Stimulated activated naive B cell treated with anti-CD40 and anti-IgM and Interleukin-4, amounts not matched to agents 10 μg/mL and 1 μg/mL and 100 μg/mL, for 72 hours (primary cell): ENCODE results near the gene TAP2.

ENCODE experiments used
- ATAC-seq, 2 donors: fragments of 150-1000 bp; cut with Tn5 transposase; replicated peaks; 2 replicates each; pipeline ENCODE4 v1.10.0; 2021; ENCODE audit warnings: moderate library complexity in 1 of 2
- DNase-seq: peaks from one replicate; pipeline ENCODE4 v3.0.0; 2021
- H3K27ac Mint-ChIP-seq: one replicate; pipeline ENCODE4 v1.8.0; 2022; ENCODE audit warnings: mild to moderate bottlenecking, mixed read lengths
- H3K27me3 Mint-ChIP-seq, 2 donors: one replicate each; pipeline ENCODE4 v1.8.0; 2022; ENCODE audit warnings: mixed read lengths in 2 of 2
- H3K36me3 Mint-ChIP-seq, 2 donors: one replicate each; pipeline ENCODE4 v1.8.0; 2022; ENCODE audit warnings: mixed read lengths in 2 of 2, mild to moderate bottlenecking in 1 of 2
- H3K4me1 Mint-ChIP-seq, 2 donors: one replicate each; pipeline ENCODE4 v1.8.0; 2022; ENCODE audit warnings: mixed read lengths in 2 of 2, mild to moderate bottlenecking in 1 of 2
- H3K4me3 Mint-ChIP-seq, 2 donors: one replicate each; pipeline ENCODE4 v1.8.0; 2022; ENCODE audit warnings: mild to moderate bottlenecking in 2 of 2, mixed read lengths in 2 of 2, moderate library complexity in 1 of 2
- H3K9me3 Mint-ChIP-seq, 2 donors: one replicate each; pipeline ENCODE4 v1.8.0; 2022; ENCODE audit warnings: mixed read lengths in 2 of 2, mild to moderate bottlenecking in 1 of 2

Gene TAP2

DNA sequence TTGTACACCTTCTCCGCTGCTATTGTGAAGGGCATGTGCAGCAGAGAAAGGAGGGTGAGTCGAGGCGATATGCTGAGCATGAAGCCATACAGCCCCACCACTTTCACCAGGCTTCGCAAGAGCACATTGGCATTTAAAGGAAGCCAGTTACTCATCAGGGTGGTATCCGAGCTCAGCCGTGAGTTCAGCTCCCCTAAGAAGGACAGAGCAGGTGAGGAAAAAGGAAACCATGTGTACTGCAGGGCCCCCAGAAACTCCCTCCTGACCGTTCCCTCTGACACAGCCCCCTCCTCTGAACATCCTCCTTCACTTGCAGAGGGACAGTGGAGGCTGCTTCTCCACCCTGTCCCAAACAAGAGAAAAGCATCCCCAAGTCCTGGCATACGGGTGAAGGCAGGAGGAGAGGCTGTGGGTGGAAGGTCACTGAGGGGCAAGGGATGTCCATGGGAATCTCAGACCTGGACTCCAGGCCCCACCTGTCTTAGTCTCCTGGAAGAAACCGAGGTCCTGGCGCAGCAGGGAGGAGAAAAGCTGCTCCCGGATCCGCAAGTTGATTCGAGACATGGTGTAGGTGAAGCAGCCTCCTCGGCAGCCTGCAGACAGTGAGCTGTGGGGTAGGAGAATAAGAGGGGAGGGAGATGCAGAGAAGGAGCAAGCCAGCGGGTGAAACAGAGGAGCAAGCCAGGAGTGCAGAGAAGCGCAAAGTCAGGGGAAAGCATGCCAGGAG lies 3.2 kb downstream of the TAP2 start:
- Mint-ChIP-seq H3K4me1 (peaks cover 54 to 88% of the 10 kb centered on the region in 2 donors), H3K9me3 (peaks cover 0 to 6% of the 10 kb centered on the region in 2 donors), H3K27ac (peak overlapping the region; percentile 0), H3K36me3 (peaks cover 56 to 75% of the 10 kb centered on the region in 2 donors), H3K4me3 (peak overlapping the region; percentile 6 to 18), H3K27me3 (no peaks in the 10 kb centered on the region)
- ATAC-seq (no peak), DNase-seq (no peak)

- Mint-ChIP-seq H3K4me3 (no peak overlapping the region), H3K27me3 (no peaks in the 10 kb centered on the region), H3K27ac (peak overlapping the region; percentile 4), H3K9me3 (peaks cover 0 to 6% of the 10 kb centered on the region in 2 donors), H3K36me3 (peaks cover 64 to 87% of the 10 kb centered on the region in 2 donors), H3K4me1 (peaks cover 56 to 89% of the 10 kb centered on the region in 2 donors)
- ATAC-seq, result no peak
- no peak for DNase-seq
These were observed 4.9 kb downstream of the TAP2 start for GRCh38 chr6:32833664-32834063.

DNA sequence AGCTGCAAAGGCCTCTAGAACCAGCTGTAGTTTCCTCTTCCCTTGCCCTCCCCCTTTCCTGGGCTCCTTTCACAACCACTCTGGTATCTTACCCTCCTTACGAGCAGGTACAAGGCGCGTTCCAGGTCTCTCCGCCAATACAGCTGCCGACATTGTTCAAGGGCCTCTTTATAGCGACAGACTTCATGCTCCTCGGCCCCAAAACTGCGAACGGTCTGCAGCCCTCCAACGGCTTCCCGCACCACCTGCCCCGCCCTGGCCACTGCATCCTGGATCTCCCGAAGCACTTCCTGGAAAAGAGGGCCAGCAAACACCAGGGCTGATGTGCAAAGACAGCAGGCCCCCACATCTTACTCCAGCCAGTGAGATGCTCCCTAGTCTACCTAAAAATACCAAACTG lies 6.0 kb downstream of the TAP2 start:
- no peak for ATAC-seq
- peaks cover 68 to 93% of the 10 kb centered on the region in 2 donors for H3K36me3 Mint-ChIP-seq
- DNase-seq, result no peak
- no peaks in the 10 kb centered on the region for H3K27me3 Mint-ChIP-seq
- peaks cover 60 to 88% of the 10 kb centered on the region in 2 donors for H3K4me1 Mint-ChIP-seq
- peak overlapping the region; percentile 51 for H3K27ac Mint-ChIP-seq
- peaks cover 0 to 6% of the 10 kb centered on the region in 2 donors for H3K9me3 Mint-ChIP-seq
- no peak overlapping the region for H3K4me3 Mint-ChIP-seq

DNA sequence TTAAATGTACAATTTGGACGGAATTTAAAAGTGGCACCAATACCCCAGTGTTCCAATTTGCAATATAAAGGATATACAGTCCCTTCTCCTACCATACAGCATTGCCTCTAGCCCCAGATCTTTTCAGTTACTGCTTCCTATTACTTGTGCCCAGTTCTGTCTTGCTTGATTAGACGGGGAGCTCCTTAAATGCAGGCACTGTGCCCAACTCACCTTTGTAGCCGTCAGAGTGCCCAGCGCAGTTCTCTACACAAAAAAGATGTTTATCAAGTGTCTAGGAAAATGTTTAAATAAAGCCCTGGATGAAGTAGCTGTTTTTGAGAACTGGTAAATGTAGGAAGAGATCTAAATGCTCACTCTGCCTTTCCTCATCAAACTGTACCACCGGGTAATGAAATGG lies 7.6 kb downstream of the TAP2 start:
- DNase-seq (no peak), ATAC-seq (no peak)
- peaks cover 62 to 87% of the 10 kb centered on the region in 2 donors for H3K36me3 Mint-ChIP-seq
- no peaks in the 10 kb centered on the region for H3K27me3 Mint-ChIP-seq
- H3K27ac Mint-ChIP-seq, result no peak overlapping the region
- H3K4me1 Mint-ChIP-seq, result peaks cover 54 to 83% of the 10 kb centered on the region in 2 donors
- no peak overlapping the region for H3K4me3 Mint-ChIP-seq
- H3K9me3 Mint-ChIP-seq, result peaks cover 0 to 6% of the 10 kb centered on the region in 2 donors

DNA sequence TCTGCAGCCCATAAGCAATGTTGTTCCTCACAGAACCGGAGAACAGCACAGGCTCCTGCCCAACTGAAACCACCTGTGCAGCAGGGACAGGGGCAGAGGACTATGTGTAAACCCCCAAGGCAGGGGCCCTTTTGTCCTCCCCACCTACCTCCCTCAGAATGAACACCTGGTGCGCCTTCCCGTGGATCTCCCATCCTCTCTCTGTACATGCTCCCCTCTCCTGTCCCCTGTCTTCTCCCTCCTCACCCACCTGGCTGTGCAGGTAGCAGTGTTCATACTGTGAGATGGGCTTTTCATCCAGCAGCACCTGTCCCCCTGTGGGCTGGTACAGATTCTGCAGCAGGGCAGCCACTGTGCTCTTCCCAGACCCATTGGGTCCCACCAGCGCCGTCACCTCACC lies 8.5 kb downstream of the TAP2 start:
- H3K4me1 Mint-ChIP-seq, result peaks cover 45 to 74% of the 10 kb centered on the region in 2 donors
- H3K36me3 Mint-ChIP-seq, result peaks cover 55 to 78% of the 10 kb centered on the region in 2 donors
- no peak overlapping the region for H3K4me3 Mint-ChIP-seq
- DNase-seq (no peak), ATAC-seq (no peak)
- H3K9me3 Mint-ChIP-seq, result peaks cover 0 to 6% of the 10 kb centered on the region in 2 donors
- H3K27me3 Mint-ChIP-seq, result no peaks in the 10 kb centered on the region
- no peak overlapping the region for H3K27ac Mint-ChIP-seq

- peaks cover 49 to 72% of the 10 kb centered on the region in 2 donors for H3K36me3 Mint-ChIP-seq
- H3K4me3 Mint-ChIP-seq, result no peak overlapping the region
- H3K27me3 Mint-ChIP-seq, result no peaks in the 10 kb centered on the region
- peak overlapping the region; percentile 77 for H3K27ac Mint-ChIP-seq
- DNase-seq (no peak), ATAC-seq (no peak)
- peaks cover 41 to 69% of the 10 kb centered on the region in 2 donors for H3K4me1 Mint-ChIP-seq
- peaks cover 0 to 6% of the 10 kb centered on the region in 2 donors for H3K9me3 Mint-ChIP-seq
These were observed 9.0 kb downstream of the TAP2 start for GRCh38 chr6:32829495-32829894.

GRCh38 chr6:32827025-32827424 lies 11.5 kb downstream of the TAP2 start:
- H3K4me1 Mint-ChIP-seq, result peaks cover 29 to 45% of the 10 kb centered on the region in 2 donors
- DNase-seq (no peak), ATAC-seq (no peak)
- H3K9me3 Mint-ChIP-seq, result no peaks in the 10 kb centered on the region
- peak overlapping the region; percentile 25 for H3K27ac Mint-ChIP-seq
- H3K27me3 Mint-ChIP-seq, result no peaks in the 10 kb centered on the region
- H3K4me3 Mint-ChIP-seq, result no peak overlapping the region
- peaks cover 28 to 48% of the 10 kb centered on the region in 2 donors for H3K36me3 Mint-ChIP-seq

GRCh38 chr6:32825966-32826365 lies 12.6 kb downstream of the TAP2 start:
- no peak for ATAC-seq
- Mint-ChIP-seq H3K27ac (no peak overlapping the region), H3K9me3 (no peaks in the 10 kb centered on the region), H3K27me3 (no peaks in the 10 kb centered on the region), H3K4me3 (no peak overlapping the region), H3K36me3 (peaks cover 24 to 38% of the 10 kb centered on the region in 2 donors), H3K4me1 (peaks cover 34 to 45% of the 10 kb centered on the region in 2 donors)
- no peak for DNase-seq

- DNase-seq (no peak), ATAC-seq (peak in 1 of 2 donors; percentile 6)
- H3K27ac Mint-ChIP-seq, result peak overlapping the region; percentile 79
- no peaks in the 10 kb centered on the region for H3K27me3 Mint-ChIP-seq
- H3K36me3 Mint-ChIP-seq, result peaks cover 10 to 14% of the 10 kb centered on the region in 2 donors
- peaks cover 0 to 4% of the 10 kb centered on the region in 2 donors for H3K9me3 Mint-ChIP-seq
- peaks cover 53 to 74% of the 10 kb centered on the region in 2 donors for H3K4me1 Mint-ChIP-seq
- H3K4me3 Mint-ChIP-seq, result no peak overlapping the region
These were observed 18.8 kb downstream of the TAP2 start for GRCh38 chr6:32819729-32820128.

- peaks cover 61 to 82% of the 10 kb centered on the region in 2 donors for H3K4me1 Mint-ChIP-seq
- DNase-seq (no peak), ATAC-seq (peak; percentile 42 to 55)
- H3K27me3 Mint-ChIP-seq, result no peaks in the 10 kb centered on the region
- H3K4me3 Mint-ChIP-seq, result peak overlapping the region; percentile 0 to 37
- peak overlapping the region; percentile 87 for H3K27ac Mint-ChIP-seq
- H3K9me3 Mint-ChIP-seq, result peaks cover 0 to 4% of the 10 kb centered on the region in 2 donors
- peaks cover 15 to 20% of the 10 kb centered on the region in 2 donors for H3K36me3 Mint-ChIP-seq
These were observed 19.7 kb downstream of the TAP2 start for GRCh38 chr6:32818867-32819266.

- DNase-seq (no peak), ATAC-seq (peak; percentile 66 to 67)
- Mint-ChIP-seq H3K4me1 (peaks cover 76 to 97% of the 10 kb centered on the region in 2 donors), H3K9me3 (peaks cover 0 to 4% of the 10 kb centered on the region in 2 donors), H3K27ac (peak within 1 kb of the TSS; percentile 97), H3K27me3 (no peaks in the 10 kb centered on the region), H3K4me3 (peak within 1 kb of the TSS; percentile 82 to 90), H3K36me3 (peaks cover 21 to 34% of the 10 kb centered on the region in 2 donors)
These were observed 21.8 kb downstream of the TAP2 start, which contains the start of gene HLA-DOB for GRCh38 chr6:32816746-32817204. HLA-DOB (minus strand) TSS chr6:32817002; CDS start chr6:32816951, 51 bp downstream.

- H3K36me3 Mint-ChIP-seq, result peaks cover 23 to 38% of the 10 kb centered on the region in 2 donors
- no peaks in the 10 kb centered on the region for H3K27me3 Mint-ChIP-seq
- H3K4me1 Mint-ChIP-seq, result peaks cover 74 to 95% of the 10 kb centered on the region in 2 donors
- DNase-seq, result no peak
- ATAC-seq, result peak; percentile 69 to 80
- H3K27ac Mint-ChIP-seq, result peak overlapping the region; percentile 97
- H3K9me3 Mint-ChIP-seq, result peaks cover 0 to 4% of the 10 kb centered on the region in 2 donors
- H3K4me3 Mint-ChIP-seq, result peak overlapping the region; percentile 82 to 90
These were observed 22.5 kb downstream of the TAP2 start for GRCh38 chr6:32815996-32816395.

GRCh38 chr6:32815115-32815514 lies 23.4 kb downstream of the TAP2 start:
- H3K27ac Mint-ChIP-seq, result peak overlapping the region; percentile 92
- H3K4me1 Mint-ChIP-seq, result peaks cover 68 to 92% of the 10 kb centered on the region in 2 donors
- peaks cover 23 to 43% of the 10 kb centered on the region in 2 donors for H3K36me3 Mint-ChIP-seq
- ATAC-seq (no peak), DNase-seq (no peak)
- peak overlapping the region; percentile 82 to 90 for H3K4me3 Mint-ChIP-seq
- peaks cover 0 to 4% of the 10 kb centered on the region in 2 donors for H3K9me3 Mint-ChIP-seq
- no peaks in the 10 kb centered on the region for H3K27me3 Mint-ChIP-seq

GRCh38 chr6:32814145-32814544 lies 24.4 kb downstream of the TAP2 start:
- peak overlapping the region; percentile 82 to 90 for H3K4me3 Mint-ChIP-seq
- no peaks in the 10 kb centered on the region for H3K27me3 Mint-ChIP-seq
- H3K4me1 Mint-ChIP-seq, result peaks cover 58 to 84% of the 10 kb centered on the region in 2 donors
- H3K9me3 Mint-ChIP-seq, result peaks cover 0 to 3% of the 10 kb centered on the region in 2 donors
- DNase-seq, result no peak
- peak overlapping the region; percentile 92 for H3K27ac Mint-ChIP-seq
- peaks cover 20 to 38% of the 10 kb centered on the region in 2 donors for H3K36me3 Mint-ChIP-seq
- peak; percentile 26 to 38 for ATAC-seq

- H3K4me3 Mint-ChIP-seq, result no peak overlapping the region
- ATAC-seq, result no peak
- peaks cover 0 to 3% of the 10 kb centered on the region in 2 donors for H3K9me3 Mint-ChIP-seq
- no peak for DNase-seq
- no peaks in the 10 kb centered on the region for H3K27me3 Mint-ChIP-seq
- H3K27ac Mint-ChIP-seq, result no peak overlapping the region
- peaks cover 17 to 38% of the 10 kb centered on the region in 2 donors for H3K36me3 Mint-ChIP-seq
- H3K4me1 Mint-ChIP-seq, result peaks cover 34 to 51% of the 10 kb centered on the region in 2 donors
These were observed 29.4 kb downstream of the TAP2 start for GRCh38 chr6:32809171-32809570.
